RCC 7860 (cell line): ENCODE measurements around the gene DEGS2.

ENCODE experiments used
- DNase-seq: peaks from one replicate; pipeline ENCODE4 v3.0.0-alpha.2; 2015; ENCODE audit warnings: low spot score
- FAIRE-seq: peaks from 2 replicates; lab custom pipeline; 2012; peaks lifted over from hg19 to GRCh38; lab: Jason Lieb, UNC

DEGS2 gene

DNA sequence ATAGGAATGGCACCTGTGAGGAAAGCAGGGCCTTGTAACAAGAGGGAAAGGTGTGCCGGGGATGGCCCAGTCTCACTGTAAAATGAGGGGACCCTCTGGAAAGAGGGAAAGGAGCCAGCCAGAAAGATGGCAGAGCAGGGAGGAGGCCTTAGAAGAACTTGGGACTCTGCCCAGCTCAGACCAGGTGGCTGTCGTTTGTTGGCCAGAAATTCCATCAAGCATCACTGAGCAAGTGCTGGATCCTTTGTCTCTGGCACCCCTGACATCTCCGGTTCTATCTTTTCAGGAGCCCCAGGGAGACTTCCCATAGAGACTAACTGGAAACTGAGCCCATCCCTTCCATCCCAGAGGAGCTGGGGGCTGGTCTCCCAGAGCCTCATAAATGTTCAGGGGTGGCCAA lies 43.3 kb downstream of the DEGS2 start:
- no peak for DNase-seq
- FAIRE-seq = no peak

DNA sequence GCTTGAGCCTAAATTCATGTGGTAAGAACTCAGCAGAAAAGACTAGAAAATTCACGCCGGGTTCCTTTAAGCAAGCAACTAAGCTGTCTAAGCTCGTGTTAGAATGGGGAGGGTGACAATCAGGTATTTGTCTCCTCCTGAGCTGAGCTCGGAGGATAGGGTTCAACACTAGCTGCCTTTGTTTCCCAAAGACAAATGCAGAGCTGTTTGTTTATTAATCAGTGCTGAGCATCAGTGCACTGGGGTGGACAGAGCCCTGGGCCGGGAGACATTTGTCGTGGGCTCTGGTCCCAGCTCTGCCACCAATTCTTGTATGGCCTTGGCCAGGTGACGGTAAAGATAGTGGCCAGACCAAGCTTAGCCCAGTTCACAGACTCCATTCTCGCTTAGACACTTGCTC lies 43.7 kb downstream of the DEGS2 start:
- DNase-seq = no peak
- FAIRE-seq = no peak

DNA sequence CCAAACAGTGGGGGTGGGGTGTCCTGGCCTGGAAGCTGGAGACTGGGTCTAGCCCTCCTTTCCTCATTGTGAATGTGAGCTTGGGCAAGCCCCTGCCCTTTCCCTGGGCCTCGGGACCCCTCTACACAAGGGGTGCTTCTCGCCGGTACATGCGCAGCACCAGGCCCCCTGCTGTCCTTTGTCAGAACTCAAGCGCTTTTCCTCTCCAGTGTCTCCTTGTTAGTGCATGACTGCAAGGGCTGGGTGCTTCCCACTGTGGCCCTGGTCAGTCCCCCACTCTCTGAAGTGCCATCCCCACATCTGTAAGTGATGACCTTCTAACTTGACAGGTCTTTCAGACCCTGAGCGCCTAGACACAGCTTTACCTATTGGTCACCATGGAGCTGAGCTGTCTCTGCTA lies 44.2 kb downstream of the DEGS2 start:
- no peak for FAIRE-seq

GRCh38 chr14:100114109-100114765 lies 45.2 kb downstream of the DEGS2 start:
- no peak for FAIRE-seq
- DNase-seq = no peak

More for the DNA sequence above, 44.2 kb downstream of the DEGS2 start:
- no peak for DNase-seq

- FAIRE-seq (no peak), DNase-seq (no peak)
These were observed 47.3 kb downstream of the DEGS2 start for GRCh38 chr14:100111931-100112704.

DNA sequence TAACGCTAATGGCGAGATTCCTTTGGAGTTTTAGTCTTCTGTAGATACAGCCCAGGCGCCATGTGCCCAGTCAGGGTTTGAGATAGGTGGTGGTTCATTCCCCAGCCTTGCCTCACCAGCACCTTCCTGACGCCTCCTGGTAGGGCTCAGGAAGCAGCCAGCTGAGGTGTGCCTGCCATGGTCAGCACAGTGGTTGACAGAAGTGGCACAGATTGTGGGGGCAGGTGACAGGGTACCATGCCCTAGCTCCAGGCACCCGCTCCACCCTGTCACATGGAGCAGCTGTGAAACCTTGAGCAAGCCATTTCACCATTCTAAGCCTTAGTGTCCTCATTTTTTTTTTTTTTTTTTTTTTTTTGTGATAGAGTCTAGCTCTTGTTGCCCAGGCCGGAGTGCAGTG lies 48.6 kb downstream of the DEGS2 start:
- DNase-seq (no peak), FAIRE-seq (no peak)

DNA sequence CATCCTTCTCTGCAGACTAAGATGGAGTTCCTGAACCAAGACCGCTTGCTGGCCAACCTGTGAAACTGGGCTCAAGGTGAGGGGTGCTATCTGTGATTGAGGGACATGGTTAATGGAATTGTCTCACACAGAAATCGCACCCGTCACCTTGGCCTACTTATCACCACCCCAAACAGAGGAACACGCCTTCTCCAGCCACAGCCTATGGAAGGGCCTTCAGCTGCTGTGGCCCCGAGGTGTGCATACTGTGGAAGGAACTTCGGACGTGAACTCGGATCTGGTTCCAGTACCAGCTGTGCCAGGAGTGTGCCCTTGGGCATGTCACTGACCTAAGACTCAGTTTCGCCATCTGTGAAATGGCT lies 49.9 kb downstream of the DEGS2 start:
- no peak for DNase-seq
- FAIRE-seq = no peak

DNA sequence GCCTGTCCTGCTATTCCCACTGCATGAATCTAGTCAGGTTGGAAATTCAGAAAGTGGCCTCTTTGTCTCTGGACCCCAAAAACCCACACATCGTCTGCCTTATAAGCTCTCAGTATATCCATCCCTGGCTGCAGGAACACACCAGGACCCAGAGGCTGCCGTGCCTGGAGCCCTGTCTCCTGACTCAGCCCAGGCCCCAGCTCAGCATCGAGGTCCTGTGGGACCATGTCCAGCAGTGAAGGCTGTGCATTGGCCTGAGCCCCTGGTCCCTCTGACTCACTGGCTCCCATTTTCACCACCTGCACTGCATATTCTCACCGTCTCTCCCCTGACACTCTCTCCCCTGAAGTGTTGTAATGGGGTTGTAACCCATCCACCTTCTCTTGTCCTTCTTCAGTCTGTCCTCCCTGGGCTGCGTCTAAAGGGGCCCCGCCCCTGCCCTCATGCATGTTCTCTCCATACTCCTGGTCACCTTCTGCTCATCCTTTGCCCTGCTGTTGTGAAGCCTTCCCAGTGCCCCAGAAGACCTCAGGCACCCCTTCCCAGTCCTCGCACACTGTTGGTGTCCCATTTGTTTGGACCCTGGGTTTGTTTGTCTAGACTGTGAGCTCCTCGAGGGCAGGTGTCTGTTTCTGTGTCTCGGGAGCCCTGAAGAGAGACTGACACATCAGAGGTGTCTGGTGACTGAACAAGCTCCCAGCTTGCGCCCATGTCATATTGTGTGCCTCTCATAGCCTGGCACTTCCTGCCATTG lies 50.4 kb downstream of the DEGS2 start:
- no peak for FAIRE-seq
- DNase-seq = no peak

- DNase-seq = peak; percentile 11
- no peak for FAIRE-seq
These were observed 51.2 kb downstream of the DEGS2 start for GRCh38 chr14:100108042-100108825.

GRCh38 chr14:100107236-100107635 lies 52.2 kb downstream of the DEGS2 start:
- DNase-seq (no peak), FAIRE-seq (no peak)

DNA sequence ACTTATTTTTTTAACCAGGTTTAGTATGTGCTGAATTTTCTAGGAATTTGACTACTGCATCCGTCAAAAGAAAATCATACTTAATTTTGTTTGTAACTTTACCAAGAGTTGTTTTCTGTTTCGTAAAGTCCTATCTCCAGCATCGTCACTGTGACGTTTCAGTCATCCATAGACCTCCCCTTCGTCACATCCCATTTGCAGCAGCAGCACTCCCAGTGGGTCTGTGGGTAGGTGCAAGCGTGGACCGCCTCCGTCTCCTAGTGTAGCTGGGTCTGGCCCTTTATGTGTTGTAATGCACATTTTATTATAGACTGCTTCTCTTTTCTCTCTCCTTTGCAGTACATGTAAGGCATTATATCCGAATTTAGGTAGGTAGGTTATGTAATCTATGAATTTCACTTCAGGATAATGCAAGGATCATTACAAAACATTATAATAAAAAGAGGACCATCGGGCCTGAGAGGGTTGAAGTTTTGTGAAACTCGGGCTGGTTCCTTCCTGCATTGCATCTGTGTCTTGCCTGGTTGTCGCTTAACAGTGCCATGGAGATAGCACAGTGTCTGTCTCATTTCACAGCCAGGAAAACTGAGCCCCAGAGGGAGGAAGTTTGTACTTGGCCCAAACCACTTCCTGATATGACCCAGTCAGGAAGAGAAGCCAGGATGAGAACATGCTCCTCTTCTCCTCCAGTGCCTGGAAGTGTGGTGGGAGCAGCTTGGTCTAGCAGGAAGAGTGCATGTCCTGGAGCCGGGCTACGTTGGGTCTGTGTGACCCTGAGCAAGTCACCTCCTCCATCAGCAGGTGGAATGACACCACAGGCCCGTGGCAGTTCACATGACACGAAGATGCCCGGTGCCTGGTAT lies 53.0 kb downstream of the DEGS2 start:
- FAIRE-seq (no peak), DNase-seq (no peak)

GRCh38 chr14:100105357-100106169 lies 53.9 kb downstream of the DEGS2 start:
- DNase-seq (no peak), FAIRE-seq (no peak)

DNA sequence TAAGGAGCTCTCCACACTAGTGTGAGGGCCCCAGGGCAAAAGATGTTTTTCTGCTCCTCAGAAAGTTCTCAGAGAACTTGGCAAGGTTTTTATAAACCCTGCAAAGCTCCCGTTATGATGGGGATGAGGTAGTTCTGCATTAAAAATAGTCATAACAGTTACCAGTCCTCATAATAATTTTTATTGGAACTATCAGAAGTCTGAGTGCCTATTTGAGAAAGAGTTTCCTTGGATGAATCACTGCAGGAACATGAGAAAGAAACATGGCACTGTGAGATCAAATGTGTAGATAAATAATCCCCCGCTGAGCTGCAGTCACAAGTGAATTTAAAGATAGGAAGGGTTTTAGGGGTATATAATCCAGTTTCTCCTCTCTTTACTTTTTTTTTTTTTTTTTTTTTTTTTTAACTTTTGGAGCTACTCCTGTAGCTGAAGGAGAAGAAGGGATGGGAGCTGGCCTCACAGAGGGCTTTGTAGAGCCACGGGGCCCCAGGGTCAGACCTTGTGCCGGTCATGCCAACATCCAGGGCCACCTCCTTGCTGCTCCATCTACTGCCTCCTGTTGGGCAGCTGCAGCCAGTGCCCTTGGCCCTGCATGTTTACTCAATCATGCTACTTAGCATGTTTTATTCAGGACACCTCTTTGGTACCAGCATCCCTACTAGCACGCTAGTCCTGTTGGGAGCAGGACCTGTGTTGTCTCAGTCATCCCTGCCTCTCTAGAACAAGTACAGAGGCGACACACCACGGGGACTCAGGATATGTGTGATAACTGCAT lies 54.7 kb downstream of the DEGS2 start:
- no peak for DNase-seq

GRCh38 chr14:100104006-100104352 lies 55.5 kb downstream of the DEGS2 start:
- DNase-seq = no peak
- FAIRE-seq = no peak

More for the DNA sequence above, 54.7 kb downstream of the DEGS2 start:
- FAIRE-seq = no peak

DNA sequence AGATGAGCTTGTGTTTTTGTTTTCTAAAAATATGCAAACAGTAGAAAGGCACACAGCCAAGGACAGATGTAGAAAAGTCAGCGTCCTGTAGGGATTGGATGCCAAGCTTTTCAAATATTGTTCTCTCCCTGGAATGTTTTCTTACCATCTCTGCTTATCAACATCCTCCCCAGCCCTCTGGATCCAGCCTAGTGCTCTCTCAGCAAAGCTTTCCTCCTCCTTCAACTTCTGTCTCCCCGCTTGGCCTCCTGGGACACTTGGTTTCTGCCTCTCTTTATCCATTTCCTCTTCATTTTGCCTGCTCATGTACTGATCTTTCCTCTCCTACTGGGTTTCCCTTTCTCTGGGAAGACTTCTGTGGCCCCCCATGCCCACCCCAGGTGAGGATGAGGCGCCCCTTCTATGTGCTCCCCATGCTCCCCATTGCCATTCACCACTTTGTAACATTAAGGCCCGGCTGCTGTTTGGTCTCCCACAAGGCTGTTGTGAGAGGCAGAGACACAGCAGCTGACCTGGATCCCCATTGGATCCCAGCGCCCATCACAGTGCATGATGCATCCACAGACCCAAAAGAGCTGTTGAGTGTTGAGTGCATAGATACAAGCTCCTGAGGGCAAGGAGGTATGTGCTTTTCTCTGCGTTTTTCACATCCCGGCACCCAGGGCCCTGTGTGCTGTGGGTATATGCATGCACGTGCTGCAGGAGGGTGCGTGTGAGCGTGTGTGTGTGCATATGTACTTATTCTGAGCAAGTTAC lies 56.0 kb downstream of the DEGS2 start:
- no peak for DNase-seq
- FAIRE-seq = no peak

DNA sequence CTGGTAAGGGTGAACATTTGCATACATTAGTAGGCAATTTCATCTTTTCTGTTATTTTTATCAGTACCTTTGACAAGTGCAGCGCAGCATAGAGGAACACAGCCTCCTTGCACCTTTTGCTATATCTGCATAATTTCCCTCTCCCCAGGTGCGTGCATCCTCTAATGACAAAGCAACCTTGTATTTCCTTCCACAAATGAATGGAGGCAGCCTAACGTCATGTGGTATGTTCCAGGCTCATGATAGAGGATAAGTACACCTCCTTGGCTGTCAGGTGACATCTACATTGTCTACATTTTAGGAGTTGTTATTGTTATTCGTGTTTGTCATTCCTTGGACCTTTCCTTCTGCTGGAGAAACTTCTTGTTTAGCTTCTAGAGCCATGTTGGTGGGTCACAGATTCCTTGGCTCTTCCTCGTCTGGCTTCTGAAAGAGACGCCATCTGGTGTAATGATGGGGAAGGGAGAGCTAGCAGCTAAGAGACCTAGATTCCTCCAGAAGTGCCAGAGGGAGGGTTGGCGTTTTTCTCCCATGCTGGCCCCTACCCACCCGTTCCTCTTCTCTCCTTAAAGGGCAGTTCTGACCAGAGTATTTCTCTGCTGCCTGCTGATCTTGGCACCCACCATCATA lies 57.2 kb downstream of the DEGS2 start:
- DNase-seq = no peak
- no peak for FAIRE-seq

DNA sequence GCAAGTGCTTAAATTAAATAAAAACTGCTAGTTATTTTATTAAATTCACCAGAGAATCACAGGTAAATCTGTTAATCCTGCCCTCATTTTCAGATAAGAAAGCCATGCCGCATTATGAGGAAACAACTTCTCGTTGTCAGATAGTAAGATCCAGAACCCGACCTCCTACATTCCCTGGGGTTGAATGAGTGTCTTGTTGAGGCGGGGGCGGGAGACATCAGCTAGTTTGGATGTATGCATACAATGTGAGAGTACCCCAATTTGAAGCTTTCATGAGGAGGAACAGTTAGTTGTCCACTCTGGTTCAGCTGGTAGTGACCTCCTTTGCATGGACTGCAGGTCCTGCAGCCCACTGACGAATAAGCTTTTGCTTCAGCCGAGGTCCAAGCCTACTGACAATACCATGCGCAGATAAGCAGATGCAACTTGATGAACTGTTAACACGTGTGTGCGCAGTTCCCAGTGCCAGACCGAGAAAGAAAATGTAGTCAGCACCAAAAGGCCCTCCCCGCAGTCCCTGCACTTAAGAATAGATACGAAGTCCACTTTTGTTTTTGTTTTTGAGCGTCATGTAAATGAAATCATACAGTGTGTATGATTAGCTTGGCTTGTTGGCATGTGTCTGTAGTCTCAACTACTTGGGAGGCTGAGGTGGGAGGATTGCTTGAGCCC lies 59.3 kb downstream of the DEGS2 start:
- DNase-seq (no peak), FAIRE-seq (no peak)
